ENCODE measurements around the gene MTCH1.

Gene MTCH1, protein sequence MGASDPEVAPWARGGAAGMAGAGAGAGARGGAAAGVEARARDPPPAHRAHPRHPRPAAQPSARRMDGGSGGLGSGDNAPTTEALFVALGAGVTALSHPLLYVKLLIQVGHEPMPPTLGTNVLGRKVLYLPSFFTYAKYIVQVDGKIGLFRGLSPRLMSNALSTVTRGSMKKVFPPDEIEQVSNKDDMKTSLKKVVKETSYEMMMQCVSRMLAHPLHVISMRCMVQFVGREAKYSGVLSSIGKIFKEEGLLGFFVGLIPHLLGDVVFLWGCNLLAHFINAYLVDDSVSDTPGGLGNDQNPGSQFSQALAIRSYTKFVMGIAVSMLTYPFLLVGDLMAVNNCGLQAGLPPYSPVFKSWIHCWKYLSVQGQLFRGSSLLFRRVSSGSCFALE

GRCh38 chr6:36985808-36986703 lies at the start of gene MTCH1:
Gene MTCH1 (minus strand): TSS chr6:36986196. CDS start chr6:36986173, 23 bp downstream.
- peaks cover 15% of the 10 kb centered on the region for H3K4me1 Mint-ChIP-seq (ENCODE audit: low read depth)
- H3K4me3 Mint-ChIP-seq: peak within 1 kb of the TSS; percentile 100
- H3K9me3 Mint-ChIP-seq: no peaks in the 10 kb centered on the region
- peaks cover 8% of the 10 kb centered on the region for H3K36me3 Mint-ChIP-seq (ENCODE audit: low read depth)
- H3K27ac Mint-ChIP-seq: peak within 1 kb of the TSS; percentile 98
- peaks cover 8% of the 10 kb centered on the region for H3K27me3 Mint-ChIP-seq (ENCODE audit: low read depth)

- peaks cover 5% of the 10 kb centered on the region for H3K9me3 Mint-ChIP-seq
- H3K36me3 Mint-ChIP-seq (ENCODE audit: low read depth): peaks cover 18% of the 10 kb centered on the region
- peak overlapping the region; percentile 82 for H3K27ac Mint-ChIP-seq
- H3K4me3 Mint-ChIP-seq: no peak overlapping the region
- H3K4me1 Mint-ChIP-seq (ENCODE audit: low read depth): peaks cover 47% of the 10 kb centered on the region
- H3K27me3 Mint-ChIP-seq (ENCODE audit: low read depth): no peaks in the 10 kb centered on the region
Observed at GRCh38 chr6:37033819-37034795, 48.1 kb upstream of the MTCH1 start.

DNA sequence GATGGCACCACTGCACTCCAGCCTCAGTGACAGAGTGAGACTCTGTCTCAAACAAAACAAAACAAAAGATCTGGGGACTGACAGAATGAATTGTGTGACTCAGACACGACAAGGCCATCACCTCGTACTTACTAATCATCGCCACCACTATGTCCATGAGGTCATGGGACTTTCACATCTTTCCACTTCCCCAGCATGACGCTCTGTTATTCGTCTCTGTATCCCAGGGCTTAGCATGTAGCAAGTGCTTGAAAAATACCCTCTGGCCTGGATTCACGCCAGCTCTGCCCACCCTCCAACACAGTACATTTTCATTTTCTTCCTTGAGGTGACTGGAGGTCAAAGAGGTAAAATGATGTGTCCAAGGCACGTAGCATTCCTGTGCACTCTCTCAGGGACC lies 47.3 kb upstream of the MTCH1 start:
- H3K4me3 Mint-ChIP-seq: no peak overlapping the region
- H3K4me1 Mint-ChIP-seq (ENCODE audit: low read depth): peaks cover 48% of the 10 kb centered on the region
- peaks cover 5% of the 10 kb centered on the region for H3K9me3 Mint-ChIP-seq
- peaks cover 18% of the 10 kb centered on the region for H3K36me3 Mint-ChIP-seq (ENCODE audit: low read depth)
- no peaks in the 10 kb centered on the region for H3K27me3 Mint-ChIP-seq (ENCODE audit: low read depth)
- H3K27ac Mint-ChIP-seq: peak overlapping the region; percentile 82

GRCh38 chr6:37032239-37032638 lies 46.2 kb upstream of the MTCH1 start:
- peak overlapping the region; percentile 77 for H3K27ac Mint-ChIP-seq
- H3K4me3 Mint-ChIP-seq: no peak overlapping the region
- peaks cover 5% of the 10 kb centered on the region for H3K9me3 Mint-ChIP-seq
- H3K27me3 Mint-ChIP-seq (ENCODE audit: low read depth): no peaks in the 10 kb centered on the region
- peaks cover 46% of the 10 kb centered on the region for H3K4me1 Mint-ChIP-seq (ENCODE audit: low read depth)
- H3K36me3 Mint-ChIP-seq (ENCODE audit: low read depth): peaks cover 18% of the 10 kb centered on the region

- H3K27ac Mint-ChIP-seq: peak overlapping the region; percentile 36
- H3K36me3 Mint-ChIP-seq (ENCODE audit: low read depth): peaks cover 18% of the 10 kb centered on the region
- peaks cover 50% of the 10 kb centered on the region for H3K4me1 Mint-ChIP-seq (ENCODE audit: low read depth)
- H3K27me3 Mint-ChIP-seq (ENCODE audit: low read depth): no peaks in the 10 kb centered on the region
- H3K9me3 Mint-ChIP-seq: peaks cover 5% of the 10 kb centered on the region
- H3K4me3 Mint-ChIP-seq: no peak overlapping the region
Observed at GRCh38 chr6:37030599-37030998, 44.6 kb upstream of the MTCH1 start.

DNA sequence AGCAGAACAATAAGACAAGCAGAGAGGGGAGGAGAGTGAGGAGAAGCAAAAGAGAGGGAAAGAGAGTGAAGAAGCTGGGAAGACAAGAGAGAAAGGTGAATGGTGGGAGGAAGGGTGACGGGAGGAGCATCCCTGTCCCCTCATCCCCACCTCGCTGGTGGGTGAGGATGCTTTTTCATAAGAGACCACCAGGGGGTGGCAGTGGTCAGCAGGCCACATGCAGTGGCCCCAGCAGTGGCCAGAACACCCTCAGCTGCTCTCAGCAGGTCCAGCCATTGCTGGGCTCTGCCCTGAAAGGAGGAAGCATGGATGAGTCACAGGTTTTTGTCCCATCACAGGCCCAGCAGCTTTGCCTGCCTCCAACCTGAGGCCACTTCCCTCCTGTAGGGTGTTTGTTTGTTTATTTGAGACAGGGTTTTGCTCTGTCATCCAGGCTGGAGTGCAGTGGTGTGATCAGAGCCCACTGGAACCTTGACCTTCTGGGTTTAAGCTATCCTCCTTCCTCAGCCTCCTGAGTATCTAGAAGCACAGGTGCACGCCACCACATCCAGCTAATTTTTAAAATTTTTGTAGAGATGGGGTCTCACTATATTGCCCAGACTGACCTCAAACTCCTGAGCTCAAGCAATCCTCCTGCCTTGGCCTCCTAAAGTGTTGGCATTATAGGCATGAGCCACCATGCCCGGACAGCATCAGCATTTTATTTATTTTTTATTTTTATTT lies 43.4 kb upstream of the MTCH1 start:
- H3K4me1 Mint-ChIP-seq (ENCODE audit: low read depth): peaks cover 54% of the 10 kb centered on the region
- no peak overlapping the region for H3K4me3 Mint-ChIP-seq

DNA sequence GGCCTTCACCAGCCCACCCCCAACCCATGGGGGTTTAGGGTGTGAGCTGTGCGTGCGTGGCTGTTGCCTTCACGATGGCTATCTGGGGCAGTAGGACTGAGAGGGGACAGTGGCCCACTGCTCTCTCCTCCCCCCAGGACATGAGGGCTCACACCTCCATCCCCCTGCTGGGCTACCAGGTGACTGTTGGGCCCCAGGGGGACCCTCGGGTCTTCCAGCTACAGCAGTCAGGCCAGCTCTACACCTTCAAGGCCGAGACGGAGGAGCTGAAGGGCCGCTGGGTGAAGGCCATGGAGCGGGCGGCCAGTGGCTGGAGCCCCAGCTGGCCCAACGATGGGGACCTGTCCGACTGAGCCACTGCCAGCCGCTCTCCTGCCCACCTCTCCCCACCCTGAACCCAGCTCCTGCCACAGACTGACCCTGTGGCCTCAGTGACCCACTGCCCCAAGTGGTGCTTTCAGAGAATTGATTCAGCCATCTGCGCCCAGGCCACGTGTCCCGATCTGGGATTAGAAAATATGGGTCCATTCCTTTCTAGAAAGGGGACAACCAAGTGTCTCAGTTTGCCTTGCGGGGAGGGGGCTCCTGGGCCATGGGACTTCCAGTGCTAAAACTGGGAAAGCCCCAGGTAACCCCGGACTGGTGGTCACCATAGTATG lies 41.9 kb upstream of the MTCH1 start:
- peaks cover 50% of the 10 kb centered on the region for H3K4me1 Mint-ChIP-seq (ENCODE audit: low read depth)
- peaks cover 5% of the 10 kb centered on the region for H3K9me3 Mint-ChIP-seq
- no peaks in the 10 kb centered on the region for H3K27me3 Mint-ChIP-seq (ENCODE audit: low read depth)
- H3K4me3 Mint-ChIP-seq: no peak overlapping the region
- peak overlapping the region; percentile 65 for H3K27ac Mint-ChIP-seq
- H3K36me3 Mint-ChIP-seq (ENCODE audit: low read depth): peaks cover 11% of the 10 kb centered on the region

More for the DNA sequence above, 43.4 kb upstream of the MTCH1 start:
- peaks cover 18% of the 10 kb centered on the region for H3K36me3 Mint-ChIP-seq (ENCODE audit: low read depth)
- H3K27ac Mint-ChIP-seq: peak overlapping the region; percentile 83
- no peaks in the 10 kb centered on the region for H3K27me3 Mint-ChIP-seq (ENCODE audit: low read depth)
- H3K9me3 Mint-ChIP-seq: peaks cover 5% of the 10 kb centered on the region

DNA sequence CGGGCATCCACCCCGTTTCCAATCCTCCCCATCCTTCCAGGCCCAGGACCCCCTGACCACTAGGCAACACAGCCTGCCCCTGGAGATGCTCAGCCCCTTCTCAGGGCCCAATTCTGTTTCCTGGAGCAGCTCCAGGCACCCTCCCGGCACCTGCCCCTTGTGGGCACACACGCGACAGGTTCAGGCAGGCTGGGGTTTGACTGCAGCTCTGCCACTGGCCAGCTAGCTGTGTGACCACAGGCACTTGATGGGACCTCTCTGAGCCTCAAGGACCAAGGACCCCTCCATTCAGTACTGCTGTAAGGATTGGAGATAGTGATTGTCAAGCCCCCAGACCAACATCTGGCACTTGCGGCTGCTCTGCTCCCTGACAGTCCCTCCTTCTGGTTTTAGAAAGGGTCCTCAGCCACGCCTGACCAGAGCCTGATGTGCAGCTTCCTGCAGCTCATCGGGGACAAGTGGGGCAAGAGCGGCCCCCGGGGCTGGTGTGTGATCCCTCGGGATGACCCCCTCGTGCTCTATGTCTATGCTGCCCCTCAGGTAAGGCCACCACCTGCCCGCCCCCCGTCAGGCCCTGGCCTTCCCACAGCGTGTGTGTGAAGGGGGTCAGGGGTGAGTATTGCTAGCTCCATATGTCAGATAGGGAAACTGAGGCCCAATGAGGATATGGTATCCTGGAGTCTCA lies 41.2 kb upstream of the MTCH1 start:
- H3K9me3 Mint-ChIP-seq: peaks cover 5% of the 10 kb centered on the region

GRCh38 chr6:37025621-37026466 lies 39.8 kb upstream of the MTCH1 start:
- Mint-ChIP-seq H3K4me3 (no peak overlapping the region), H3K27ac (peak overlapping the region; percentile 83), H3K9me3 (peaks cover 4% of the 10 kb centered on the region), H3K4me1 (ENCODE audit: low read depth) (peaks cover 65% of the 10 kb centered on the region), H3K36me3 (ENCODE audit: low read depth) (peaks cover 8% of the 10 kb centered on the region), H3K27me3 (ENCODE audit: low read depth) (no peaks in the 10 kb centered on the region)

More for the DNA sequence above, 41.2 kb upstream of the MTCH1 start:
- Mint-ChIP-seq H3K36me3 (ENCODE audit: low read depth) (peaks cover 8% of the 10 kb centered on the region), H3K4me3 (no peak overlapping the region), H3K4me1 (ENCODE audit: low read depth) (peaks cover 55% of the 10 kb centered on the region), H3K27me3 (ENCODE audit: low read depth) (no peaks in the 10 kb centered on the region), H3K27ac (peak overlapping the region; percentile 57)

- Mint-ChIP-seq H3K36me3 (ENCODE audit: low read depth) (peaks cover 4% of the 10 kb centered on the region), H3K4me3 (no peak overlapping the region), H3K9me3 (no peaks in the 10 kb centered on the region), H3K27ac (peak overlapping the region; percentile 79), H3K27me3 (ENCODE audit: low read depth) (no peaks in the 10 kb centered on the region), H3K4me1 (ENCODE audit: low read depth) (peaks cover 65% of the 10 kb centered on the region)
Observed at GRCh38 chr6:37024656-37025337, 38.8 kb upstream of the MTCH1 start.

- H3K27ac Mint-ChIP-seq: peak overlapping the region; percentile 86
- H3K27me3 Mint-ChIP-seq (ENCODE audit: low read depth): no peaks in the 10 kb centered on the region
- peaks cover 2% of the 10 kb centered on the region for H3K36me3 Mint-ChIP-seq (ENCODE audit: low read depth)
- peak overlapping the region; percentile 33 for H3K4me3 Mint-ChIP-seq
- no peaks in the 10 kb centered on the region for H3K9me3 Mint-ChIP-seq
- peaks cover 71% of the 10 kb centered on the region for H3K4me1 Mint-ChIP-seq (ENCODE audit: low read depth)
Observed at GRCh38 chr6:37022135-37022863, 36.3 kb upstream of the MTCH1 start.
